Endodermal cell (in vitro differentiated cells): ENCODE measurements around the gene S100A16. TPM values are rescaled to one million over a fixed set of nuclear protein-coding genes. Genes with fewer than 3 reads are reported as not detected.

Experiments used
- DNase-seq: peaks from one replicate; pipeline ENCODE4 v3.0.0-alpha.2; 2017
- H3K27ac ChIP-seq: 2 replicates; pipeline ENCODE4 v1.5.1; 2013; ENCODE audit warnings: mild to moderate bottlenecking, low read depth, low read length, moderate library complexity
- H3K27me3 ChIP-seq: 2 replicates; pipeline ENCODE4 v1.6.1; 2013; ENCODE audit warnings: mild to moderate bottlenecking, low read length, moderate library complexity; ENCODE audit not compliant: insufficient read depth, control insufficient read depth, poor library complexity, severe bottlenecking
- H3K36me3 ChIP-seq: 2 replicates; pipeline ENCODE4 v1.7.0; 2013; ENCODE audit warnings: mild to moderate bottlenecking, low read length, moderate library complexity; ENCODE audit not compliant: control insufficient read depth, insufficient read depth
- H3K4me1 ChIP-seq: one replicate; pipeline ENCODE4 v1.7.0; 2013; ENCODE audit warnings: low read length; ENCODE audit not compliant: control insufficient read depth, insufficient read depth
- H3K4me3 ChIP-seq: 2 replicates; pipeline ENCODE4 v1.5.1; 2013; ENCODE audit warnings: mild to moderate bottlenecking, low read length, moderate library complexity
- H3K9ac ChIP-seq: 2 replicates; pipeline ENCODE4 v1.6.1; 2013; ENCODE audit warnings: mild to moderate bottlenecking, low read length, moderate library complexity; ENCODE audit not compliant: poor library complexity, severe bottlenecking; ENCODE audit errors: extremely low read depth
- H3K9me3 ChIP-seq: 2 replicates; pipeline ENCODE4 v1.6.1; 2013; ENCODE audit warnings: mild to moderate bottlenecking, low read length, moderate library complexity; ENCODE audit not compliant: control insufficient read depth
- H3K27ac Mint-ChIP-seq: 2 replicates; pipeline ENCODE4 v1.8.0; 2020; ENCODE audit warnings: mixed read lengths
- H3K27me3 Mint-ChIP-seq: 2 replicates; pipeline ENCODE4 v1.8.0; 2021; ENCODE audit warnings: mild to moderate bottlenecking, mixed read lengths; ENCODE audit not compliant: insufficient read depth
- H3K36me3 Mint-ChIP-seq: 2 replicates; pipeline ENCODE4 v1.8.0; 2020; ENCODE audit warnings: low read depth, mixed read lengths
- H3K4me1 Mint-ChIP-seq: 2 replicates; pipeline ENCODE4 v1.8.0; 2020; ENCODE audit warnings: mixed read lengths
- H3K4me3 Mint-ChIP-seq: 2 replicates; pipeline ENCODE4 v1.8.0; 2020; ENCODE audit warnings: mild to moderate bottlenecking, moderate library complexity, mixed read lengths
- H3K9me3 Mint-ChIP-seq: 2 replicates; pipeline ENCODE4 v1.8.0; 2020; ENCODE audit warnings: mild to moderate bottlenecking, mixed read lengths
- CTCF ChIP-seq: fragments of 200-600 bp; sonication (generic); conservative IDR thresholded peaks from 2 replicates; pipeline ENCODE4 v1.5.0; 2021; ENCODE audit warnings: antibody characterized with exemption, mild to moderate bottlenecking
- WGBS, 2 experiments: methylation state at CpG; one replicate each; pipeline versions ENCODE4 v1.1.5 to v1.1.7; 2013; ENCODE audit warnings: missing lambda C conversion rate in 2 of 2, mixed read lengths in 1 of 2; ENCODE audit not compliant: insufficient coverage in 1 of 2, insufficient read length in 1 of 2; 5-methylcytosine and 5-hydroxymethylcytosine counted together
- total RNA-seq, 2 donors: library from RNA; stranded (reverse); fragmentation: NEBNext Ultra II Directional in 1 of 2; extraction: Animal tissue kit (Norgen Biotek cat#: 25700) in 1 of 2; gene quantifications; 2 replicates in 1 of 2; 3 replicates in 1 of 2; pipeline ENCODE4 v1.2.1, GENCODE V29; 2021

Gene S100A16
- total RNA-seq, 2 donors from 2014 or later: 149 to 152 TPM

DNA sequence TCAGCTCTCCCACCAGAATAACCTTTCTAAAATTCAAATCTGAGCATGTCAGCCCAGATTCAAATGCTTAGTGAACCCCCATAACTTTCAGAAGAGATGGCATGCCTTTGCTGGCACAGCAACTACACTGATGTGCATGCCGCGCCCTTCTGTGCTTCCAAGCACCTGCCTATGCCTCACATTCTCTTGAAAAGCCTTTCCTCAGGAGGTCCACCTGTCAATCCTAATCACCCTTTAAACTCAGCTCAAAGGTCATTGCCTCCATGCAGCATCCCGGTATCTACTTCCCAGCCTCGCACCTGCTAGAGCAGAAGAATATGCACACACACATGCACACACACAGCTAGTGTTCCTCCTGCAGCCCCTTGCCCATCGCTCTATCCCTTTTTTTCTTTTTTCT lies 42.1 kb downstream of the S100A16 start:
- Mint-ChIP-seq H3K36me3 (peaks cover 3% of the 10 kb centered on the region), H3K4me1 (peaks cover 25% of the 10 kb centered on the region), H3K4me3 (no peak overlapping the region), H3K27ac (no peak overlapping the region), H3K27me3 (peaks cover 7% of the 10 kb centered on the region), H3K9me3 (peaks cover 28% of the 10 kb centered on the region)
- H3K4me1 ChIP-seq: peaks cover 11% of the 10 kb centered on the region
- no peaks in the 10 kb centered on the region for H3K27me3 ChIP-seq
- WGBS, 2 experiments: 87 to 95% methylated on average over 3 to 5 of the region's 5 CpGs
- no peak for TF ChIP-seq CTCF
- no peaks in the 10 kb centered on the region for H3K36me3 ChIP-seq
- H3K9ac ChIP-seq: no peak overlapping the region
- H3K27ac ChIP-seq: no peak overlapping the region
- H3K4me3 ChIP-seq: no peak overlapping the region
- no peak for DNase-seq
- peaks cover 8% of the 10 kb centered on the region for H3K9me3 ChIP-seq

GRCh38 chr1:153569465-153569864 lies 43.5 kb downstream of the S100A16 start:
- no peak for TF ChIP-seq CTCF
- Histone ChIP-seq H3K9me3 (peaks cover 8% of the 10 kb centered on the region), H3K4me1 (peaks cover 11% of the 10 kb centered on the region), H3K27ac (no peak overlapping the region), H3K9ac (no peak overlapping the region), H3K4me3 (no peak overlapping the region), H3K36me3 (no peaks in the 10 kb centered on the region), H3K27me3 (no peaks in the 10 kb centered on the region)
- Mint-ChIP-seq H3K27me3 (peaks cover 7% of the 10 kb centered on the region), H3K4me1 (peaks cover 29% of the 10 kb centered on the region), H3K27ac (no peak overlapping the region), H3K4me3 (no peak overlapping the region), H3K36me3 (no peaks in the 10 kb centered on the region), H3K9me3 (peaks cover 17% of the 10 kb centered on the region)
- WGBS, 2 experiments: 95% methylated on average over 4 to 8 of the region's 8 CpGs
- no peak for DNase-seq

GRCh38 chr1:153568367-153569099 lies 44.4 kb downstream of the S100A16 start:
- peak overlapping the region; percentile 40 for H3K27ac ChIP-seq
- Mint-ChIP-seq H3K9me3 (peaks cover 7% of the 10 kb centered on the region), H3K4me1 (peaks cover 29% of the 10 kb centered on the region), H3K27me3 (peaks cover 7% of the 10 kb centered on the region), H3K4me3 (peak overlapping the region; percentile 42), H3K27ac (peak overlapping the region; percentile 78), H3K36me3 (no peaks in the 10 kb centered on the region)
- H3K9ac ChIP-seq: no peak overlapping the region
- H3K4me1 ChIP-seq: peaks cover 11% of the 10 kb centered on the region
- no peaks in the 10 kb centered on the region for H3K9me3 ChIP-seq
- peak; percentile 97 for DNase-seq
- peak; percentile 99 for TF ChIP-seq CTCF
- no peaks in the 10 kb centered on the region for H3K36me3 ChIP-seq
- no peak overlapping the region for H3K4me3 ChIP-seq
- no peaks in the 10 kb centered on the region for H3K27me3 ChIP-seq
- 35 to 37% methylated on average over 12 to 25 of the region's 25 CpGs for WGBS, 2 experiments
